Adipocyte (in vitro differentiated cells): Measurements from ENCODE around the gene IL1F10.

Experiments
- DNase-seq: peaks from one replicate; pipeline ENCODE4 v3.0.0-alpha.2; 2015; ENCODE audit warnings: low read depth
- H3K27me3 ChIP-seq: replicated peaks from 2 replicates; pipeline ENCODE4 v1.7.0; 2013; ENCODE audit warnings: mild to moderate bottlenecking, low read length, moderate library complexity; ENCODE audit not compliant: control insufficient read depth, insufficient read depth
- H3K36me3 ChIP-seq: 2 replicates; pipeline ENCODE4 v1.7.0; 2013; ENCODE audit warnings: low read length, mild to moderate bottlenecking, moderate library complexity; ENCODE audit not compliant: control insufficient read depth, insufficient read depth, severe bottlenecking
- H3K4me1 ChIP-seq: 2 replicates; pipeline ENCODE4 v1.7.0; 2013; ENCODE audit warnings: mild to moderate bottlenecking, low read length, moderate library complexity; ENCODE audit not compliant: control insufficient read depth, insufficient read depth
- H3K4me3 ChIP-seq: 2 replicates; pipeline ENCODE4 v1.7.0; 2013; ENCODE audit warnings: mild to moderate bottlenecking, low read length, moderate library complexity
- H3K9ac ChIP-seq: 2 replicates; pipeline ENCODE4 v1.7.0; 2013; ENCODE audit warnings: mild to moderate bottlenecking, low read length, moderate library complexity
- H3K9me3 ChIP-seq: 2 replicates; pipeline ENCODE4 v1.7.0; 2013; ENCODE audit warnings: mild to moderate bottlenecking, low read length, moderate library complexity; ENCODE audit not compliant: control insufficient read depth

The IL1F10 gene

GRCh38 chr2:113070606-113070975 lies 2.8 kb downstream of the IL1F10 start:
- Histone ChIP-seq H3K4me1 (peaks cover 34% of the 10 kb centered on the region), H3K9ac (no peak overlapping the region), H3K27me3 (peaks cover 19% of the 10 kb centered on the region), H3K36me3 (no peaks in the 10 kb centered on the region), H3K9me3 (no peaks in the 10 kb centered on the region), H3K4me3 (no peak overlapping the region)
- DNase-seq, result no peak

GRCh38 chr2:113072584-113072983 lies 4.8 kb downstream of the IL1F10 start:
- H3K4me1 ChIP-seq, result peaks cover 30% of the 10 kb centered on the region
- peaks cover 23% of the 10 kb centered on the region for H3K27me3 ChIP-seq
- DNase-seq, result no peak
- H3K9ac ChIP-seq, result no peak overlapping the region
- H3K9me3 ChIP-seq, result no peaks in the 10 kb centered on the region
- H3K36me3 ChIP-seq, result no peaks in the 10 kb centered on the region
- no peak overlapping the region for H3K4me3 ChIP-seq

GRCh38 chr2:113073325-113073834 lies 5.6 kb downstream of the IL1F10 start:
- Histone ChIP-seq H3K9ac (no peak overlapping the region), H3K36me3 (no peaks in the 10 kb centered on the region), H3K4me3 (no peak overlapping the region), H3K27me3 (peaks cover 23% of the 10 kb centered on the region), H3K4me1 (peaks cover 22% of the 10 kb centered on the region), H3K9me3 (no peaks in the 10 kb centered on the region)
- no peak for DNase-seq

DNA sequence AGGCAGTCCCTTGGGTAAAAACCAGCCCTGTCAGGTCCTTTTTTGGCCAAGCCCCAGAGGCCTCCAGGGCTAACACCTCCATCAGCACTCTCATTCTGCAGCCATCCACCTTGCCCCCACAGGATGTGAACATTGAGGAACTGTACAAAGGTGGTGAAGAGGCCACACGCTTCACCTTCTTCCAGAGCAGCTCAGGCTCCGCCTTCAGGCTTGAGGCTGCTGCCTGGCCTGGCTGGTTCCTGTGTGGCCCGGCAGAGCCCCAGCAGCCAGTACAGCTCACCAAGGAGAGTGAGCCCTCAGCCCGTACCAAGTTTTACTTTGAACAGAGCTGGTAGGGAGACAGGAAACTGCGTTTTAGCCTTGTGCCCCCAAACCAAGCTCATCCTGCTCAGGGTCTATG lies 7.3 kb downstream of the IL1F10 start:
- Histone ChIP-seq H3K9ac (no peak overlapping the region), H3K27me3 (peaks cover 23% of the 10 kb centered on the region), H3K36me3 (no peaks in the 10 kb centered on the region), H3K9me3 (no peaks in the 10 kb centered on the region), H3K4me3 (no peak overlapping the region), H3K4me1 (peaks cover 5% of the 10 kb centered on the region)
- DNase-seq, result no peak

DNA sequence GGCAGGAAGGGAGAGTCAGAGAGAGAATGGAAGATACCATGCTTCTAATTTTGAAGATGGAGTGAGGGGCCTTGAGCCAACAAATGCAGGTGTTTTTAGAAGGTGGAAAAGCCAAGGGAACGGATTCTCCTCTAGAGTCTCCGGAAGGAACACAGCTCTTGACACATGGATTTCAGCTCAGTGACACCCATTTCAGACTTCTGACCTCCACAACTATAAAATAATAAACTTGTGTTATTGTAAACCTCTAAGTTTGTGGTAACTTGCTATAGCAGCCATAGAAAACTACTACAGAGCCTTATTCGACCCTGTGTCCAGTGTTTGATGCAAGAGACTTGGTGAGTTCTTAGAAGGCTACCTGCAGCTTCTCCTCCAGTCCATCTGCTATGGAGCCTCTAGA lies 7.8 kb downstream of the IL1F10 start:
- H3K4me3 ChIP-seq, result no peak overlapping the region
- H3K9ac ChIP-seq, result no peak overlapping the region
- peaks cover 23% of the 10 kb centered on the region for H3K27me3 ChIP-seq
- H3K4me1 ChIP-seq, result no peaks in the 10 kb centered on the region
- no peak for DNase-seq
- H3K9me3 ChIP-seq, result no peaks in the 10 kb centered on the region
- H3K36me3 ChIP-seq, result no peaks in the 10 kb centered on the region

- Histone ChIP-seq H3K9me3 (no peaks in the 10 kb centered on the region), H3K27me3 (peaks cover 23% of the 10 kb centered on the region), H3K4me3 (no peak overlapping the region), H3K36me3 (no peaks in the 10 kb centered on the region), H3K4me1 (no peaks in the 10 kb centered on the region), H3K9ac (no peak overlapping the region)
- DNase-seq, result no peak
These were observed 9.3 kb downstream of the IL1F10 start for GRCh38 chr2:113076954-113077669.

- no peaks in the 10 kb centered on the region for H3K9me3 ChIP-seq
- H3K4me1 ChIP-seq, result no peaks in the 10 kb centered on the region
- no peak overlapping the region for H3K9ac ChIP-seq
- no peaks in the 10 kb centered on the region for H3K36me3 ChIP-seq
- DNase-seq, result no peak
- peaks cover 21% of the 10 kb centered on the region for H3K27me3 ChIP-seq
- H3K4me3 ChIP-seq, result no peak overlapping the region
These were observed 10.2 kb downstream of the IL1F10 start for GRCh38 chr2:113077921-113078320.

DNA sequence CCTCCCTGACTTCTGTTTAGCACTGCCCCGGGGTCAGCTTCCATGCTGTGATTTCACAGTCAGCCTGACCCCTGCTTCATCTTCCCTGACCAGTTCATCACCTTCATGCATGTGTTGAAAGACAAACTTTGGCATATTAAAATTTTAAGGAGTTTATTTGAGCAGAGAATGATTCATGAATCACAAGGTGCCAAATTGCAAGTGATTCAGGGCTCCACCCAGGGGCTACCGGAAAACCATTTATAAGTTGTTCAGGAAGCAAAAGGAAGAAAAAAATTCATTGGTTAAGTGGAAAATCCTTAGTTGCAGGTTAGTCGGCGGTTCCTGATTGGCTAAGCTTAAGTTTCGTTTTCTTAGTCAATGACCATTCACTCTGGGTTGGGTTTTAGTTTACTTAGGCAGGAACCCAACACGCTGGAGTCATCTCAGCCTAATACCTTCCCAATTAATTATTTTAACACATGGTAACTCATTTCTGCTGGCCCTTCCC lies 10.6 kb downstream of the IL1F10 start:
- H3K9me3 ChIP-seq, result no peaks in the 10 kb centered on the region
- H3K27me3 ChIP-seq, result peaks cover 18% of the 10 kb centered on the region
- no peak for DNase-seq

DNA sequence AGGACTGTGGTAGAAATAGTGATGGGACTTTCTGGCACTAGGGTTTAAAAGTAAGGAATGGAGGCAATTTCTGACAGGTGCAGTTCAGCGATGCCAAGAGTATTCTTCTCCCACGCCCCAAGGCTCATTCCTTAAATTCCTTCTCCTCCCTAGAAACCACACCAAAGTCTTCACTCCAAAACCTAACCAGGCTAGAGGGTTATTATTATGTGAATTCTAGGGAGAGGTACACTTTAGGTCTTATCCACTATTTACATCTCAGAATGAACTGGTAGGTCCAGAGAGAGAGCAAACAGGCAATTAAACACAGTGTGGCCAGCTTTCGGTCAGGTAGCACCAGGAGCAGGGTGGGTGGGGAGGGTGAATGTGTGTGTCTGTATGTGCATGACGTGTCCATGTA lies 11.4 kb downstream of the IL1F10 start:
- no peak overlapping the region for H3K4me3 ChIP-seq
- H3K9me3 ChIP-seq, result no peaks in the 10 kb centered on the region
- DNase-seq, result no peak
- no peaks in the 10 kb centered on the region for H3K4me1 ChIP-seq
- no peaks in the 10 kb centered on the region for H3K36me3 ChIP-seq
- peaks cover 15% of the 10 kb centered on the region for H3K27me3 ChIP-seq
- H3K9ac ChIP-seq, result no peak overlapping the region

More for the DNA sequence above, 10.6 kb downstream of the IL1F10 start:
- Histone ChIP-seq H3K4me3 (no peak overlapping the region), H3K36me3 (no peaks in the 10 kb centered on the region), H3K4me1 (no peaks in the 10 kb centered on the region), H3K9ac (no peak overlapping the region)

DNA sequence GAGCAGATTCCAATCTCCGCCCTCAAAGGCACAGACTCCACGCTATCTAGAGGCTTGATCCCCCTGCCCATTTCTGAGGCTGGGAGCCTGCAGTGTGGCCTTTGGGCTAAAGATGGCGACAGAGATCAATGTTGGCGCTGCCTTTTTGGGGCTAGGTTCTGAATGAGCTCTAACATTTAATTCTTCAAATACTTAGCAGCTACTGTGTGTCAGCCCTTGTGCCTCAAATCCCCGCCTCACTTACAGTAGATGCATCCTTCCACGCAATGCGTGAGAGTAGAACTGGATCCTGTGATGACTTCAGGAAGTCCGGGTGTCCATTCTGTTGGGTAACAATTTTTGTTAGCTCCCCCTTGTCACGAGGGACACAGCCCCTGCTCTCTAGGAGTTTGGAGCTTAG lies 12.4 kb downstream of the IL1F10 start:
- no peaks in the 10 kb centered on the region for H3K36me3 ChIP-seq
- no peaks in the 10 kb centered on the region for H3K9me3 ChIP-seq
- peak; percentile 70 for DNase-seq
- H3K4me3 ChIP-seq, result no peak overlapping the region
- peaks cover 9% of the 10 kb centered on the region for H3K27me3 ChIP-seq
- no peak overlapping the region for H3K9ac ChIP-seq
- H3K4me1 ChIP-seq, result peaks cover 5% of the 10 kb centered on the region

DNA sequence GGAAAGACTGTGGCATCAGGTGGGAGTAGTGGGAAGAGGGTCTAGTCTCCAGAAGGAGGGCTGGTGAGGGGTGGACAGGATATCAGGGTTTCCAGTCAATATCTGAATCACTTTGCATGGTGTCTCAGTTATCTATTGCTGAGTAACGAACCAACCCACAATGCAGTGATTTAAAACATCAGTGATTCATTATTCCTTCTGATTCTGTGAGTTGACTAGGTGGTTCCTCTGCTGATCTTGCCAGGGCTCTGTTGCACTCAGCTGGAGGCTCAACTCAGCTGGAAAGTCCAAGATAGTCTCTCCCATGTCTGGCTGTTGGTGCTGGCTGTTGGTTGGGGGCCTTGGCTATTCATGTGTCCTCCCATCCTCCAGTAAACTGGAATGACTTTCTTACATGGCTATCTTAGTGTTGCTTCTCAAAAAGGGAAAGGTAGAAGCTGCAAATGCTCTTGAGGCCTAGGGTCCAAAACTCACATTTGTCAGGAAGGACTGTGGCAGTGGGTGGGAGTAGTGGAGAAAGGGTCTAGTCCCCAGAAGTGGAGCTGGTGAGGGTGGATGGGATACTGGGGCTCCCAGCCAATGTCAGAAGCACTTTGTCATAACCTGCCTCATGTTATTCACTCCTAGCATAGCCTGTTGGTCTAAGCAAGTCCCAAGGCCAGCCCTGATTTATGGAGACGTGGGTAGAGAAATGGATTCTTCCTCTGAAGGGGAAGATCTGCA lies 13.9 kb downstream of the IL1F10 start:
- no peaks in the 10 kb centered on the region for H3K27me3 ChIP-seq
- H3K9ac ChIP-seq, result no peak overlapping the region
- H3K4me1 ChIP-seq, result peaks cover 5% of the 10 kb centered on the region
- H3K9me3 ChIP-seq, result no peaks in the 10 kb centered on the region
- H3K4me3 ChIP-seq, result no peak overlapping the region
- H3K36me3 ChIP-seq, result no peaks in the 10 kb centered on the region
- DNase-seq, result no peak
